GM23248 (cell line): ENCODE results near the gene BAIAP2. TPM values are rescaled to one million over a fixed set of nuclear protein-coding genes. Genes with fewer than 3 reads are reported as not detected.
A peak's percentile ranks its signal among the peaks of the same experiment; 100 is the strongest.

Source experiments
- DNase-seq: peaks from one replicate; pipeline ENCODE4 v3.0.0-alpha.2; 2015
- H2AFZ ChIP-seq: fragments of 200-600 bp; sonication (generic); 2 replicates; pipeline ENCODE4 v1.6.1; 2016; ENCODE audit warnings: antibody characterized with exemption
- H3F3A ChIP-seq: fragments of 200-600 bp; sonication (generic); 2 replicates; pipeline ENCODE4 v1.6.1; 2016; ENCODE audit warnings: mild to moderate bottlenecking, antibody characterized with exemption, mixed run types; ENCODE audit not compliant: insufficient read depth
- H3K27ac ChIP-seq: fragments of 200-600 bp; sonication (generic); 2 replicates; pipeline ENCODE4 v1.5.1; 2016; ENCODE audit warnings: mild to moderate bottlenecking
- H3K27me3 ChIP-seq: fragments of 200-600 bp; sonication (generic); replicated peaks from 2 replicates; pipeline ENCODE4 v1.6.1; 2016; ENCODE audit warnings: mild to moderate bottlenecking; ENCODE audit not compliant: insufficient read depth
- H3K36me3 ChIP-seq: fragments of 200-600 bp; sonication (generic); 2 replicates; pipeline ENCODE4 v1.6.1; 2016; ENCODE audit warnings: low read depth, mild to moderate bottlenecking
- H3K4me1 ChIP-seq: fragments of 200-600 bp; sonication (generic); 2 replicates; pipeline ENCODE4 v1.6.1; 2016; ENCODE audit warnings: mild to moderate bottlenecking; ENCODE audit not compliant: insufficient read depth
- H3K4me2 ChIP-seq: fragments of 200-600 bp; sonication (generic); one replicate; pipeline ENCODE4 v1.6.1; 2016; ENCODE audit warnings: mild to moderate bottlenecking; ENCODE audit not compliant: unreplicated experiment
- H3K4me3 ChIP-seq: fragments of 200-600 bp; sonication (generic); 2 replicates; pipeline ENCODE4 v1.5.1; 2016; ENCODE audit warnings: mild to moderate bottlenecking
- H3K79me2 ChIP-seq: fragments of 200-600 bp; sonication (generic); 2 replicates; pipeline ENCODE4 v1.6.1; 2016; ENCODE audit warnings: mild to moderate bottlenecking; ENCODE audit not compliant: insufficient read depth
- H3K9ac ChIP-seq: fragments of 200-600 bp; sonication (generic); 2 replicates; pipeline ENCODE4 v1.6.1; 2016; ENCODE audit warnings: mild to moderate bottlenecking
- H3K9me2 ChIP-seq: fragments of 200-600 bp; sonication (generic); 2 replicates; pipeline ENCODE4 v1.6.1; 2016; ENCODE audit warnings: mixed run types, mild to moderate bottlenecking, moderate library complexity; ENCODE audit not compliant: insufficient read depth
- H3K9me3 ChIP-seq: fragments of 200-600 bp; sonication (generic); one replicate; pipeline ENCODE4 v1.6.1; 2017; ENCODE audit warnings: low read depth
- H4K20me1 ChIP-seq: fragments of 200-600 bp; sonication (generic); 2 replicates; pipeline ENCODE4 v1.6.0; 2016; ENCODE audit not compliant: insufficient read depth
- EZH2 ChIP-seq: fragments of 200-600 bp; sonication (generic); IDR thresholded peaks from 2 replicates; pipeline ENCODE4 v1.6.1; 2018; ENCODE audit warnings: antibody characterized with exemption, mild to moderate bottlenecking; ENCODE audit not compliant: insufficient read depth, poor library complexity, severe bottlenecking
- EZH2phosphoT487 ChIP-seq: fragments of 200-600 bp; sonication (generic); IDR thresholded peaks from 2 replicates; pipeline ENCODE4 v1.6.1; 2018; ENCODE audit warnings: antibody characterized with exemption, moderate library complexity, mild to moderate bottlenecking, low read depth; ENCODE audit not compliant: insufficient read depth
- whole genome bisulfite sequencing, 2 experiments: methylation state at CpG; one replicate each; pipeline ENCODE4 v1.1.6; 2015 to 2017; ENCODE audit warnings: low lambda C conversion rate in 2 of 2, low coverage in 1 of 2; ENCODE audit errors: missing lambda C conversion rate in 2 of 2; 5-methylcytosine and 5-hydroxymethylcytosine counted together
- in situ Hi-C: fragments of 300-500 bp; cut with MboI; formaldehyde crosslinking; loops from 2 replicates; pipeline ENCODE4 v1.15.0; 2020
- polyA plus RNA-seq: library from polyadenylated mRNA; unstranded; fragments of >200 nt; fragmentation: Nextera tagmentation; extraction: Ambion mirVana; gene quantifications from 2 replicates; pipeline ENCODE4 v1.2.1, GENCODE V29; 2016
- total RNA-seq: library from RNA; depleted of rRNA; stranded (reverse); fragments of >200 nt; shearing (Covaris generic); gene quantifications from 2 replicates; pipeline ENCODE4 v1.2.3, GENCODE V29; 2014

The BAIAP2 gene
- total and polyA plus RNA-seq, 2 experiments from 2014 or later = 28.2 to 31.7 TPM

DNA sequence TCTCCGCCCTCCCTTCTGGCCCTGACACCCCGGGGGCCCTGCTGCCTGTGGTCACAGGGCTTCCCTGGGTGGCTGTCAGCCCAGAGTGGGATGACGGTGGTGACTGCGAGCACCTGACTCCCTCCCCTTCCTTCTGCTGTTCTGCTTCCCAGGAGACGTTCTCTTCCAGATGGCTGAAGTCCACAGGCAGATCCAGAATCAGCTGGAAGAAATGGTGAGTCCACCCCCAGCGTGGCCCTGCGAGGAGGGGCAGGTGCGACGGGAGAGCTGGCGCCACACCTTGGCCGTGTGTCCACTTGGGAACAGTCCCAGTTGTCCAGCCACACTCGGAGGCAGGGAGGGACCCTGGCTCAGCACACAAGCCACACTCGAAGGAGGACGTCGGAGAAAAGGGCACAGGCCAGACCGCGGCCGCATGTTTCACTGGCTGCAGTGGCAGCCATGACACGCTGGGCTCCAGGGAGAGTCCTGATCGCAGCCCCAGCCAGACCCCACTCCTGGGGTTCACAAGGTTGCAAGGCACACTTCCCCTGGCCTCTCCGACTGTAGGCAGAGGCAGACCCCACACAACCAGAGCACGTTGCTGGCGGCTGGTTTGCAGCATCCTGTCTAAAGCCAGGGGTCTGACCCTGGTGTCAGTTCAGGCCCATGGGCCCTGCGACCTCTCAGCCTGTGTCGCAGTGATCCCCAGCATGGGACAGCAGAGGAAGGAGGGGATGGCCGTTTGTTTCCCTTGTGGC, 49.9 kb downstream of the BAIAP2 start:
- WGBS, 2 experiments = 76 to 81% methylated on average over 24 to 26 of the region's 26 CpGs

DNA sequence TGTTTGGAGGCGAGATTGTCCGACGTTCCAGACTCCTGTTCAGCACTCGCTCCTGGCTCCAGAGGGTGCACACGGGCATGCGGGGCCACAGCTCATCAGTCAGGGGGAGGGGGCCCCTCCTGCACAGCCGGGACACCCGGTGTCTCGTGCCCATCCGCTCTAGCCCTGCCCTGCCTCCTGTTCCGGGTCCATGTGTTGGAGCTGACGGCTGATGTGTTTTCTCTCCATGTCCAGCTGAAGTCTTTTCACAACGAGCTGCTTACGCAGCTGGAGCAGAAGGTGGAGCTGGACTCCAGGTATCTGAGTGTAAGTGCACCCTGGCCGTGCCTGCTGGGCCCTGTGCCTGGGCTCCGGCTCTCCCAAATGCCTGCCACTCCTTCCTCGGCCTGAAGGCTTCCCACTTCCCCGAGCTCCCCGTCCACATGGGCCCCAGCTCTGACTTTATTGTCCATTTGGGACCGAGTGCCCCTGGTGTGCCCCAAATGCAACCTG, 50.5 kb downstream of the BAIAP2 start:
- no peak overlapping the region for H3K27ac ChIP-seq
- H3K9me3 ChIP-seq = no peaks in the 10 kb centered on the region
- no peaks in the 10 kb centered on the region for H4K20me1 ChIP-seq
- no peak for DNase-seq
- no peaks in the 10 kb centered on the region for H3K9me2 ChIP-seq
- 67 to 68% methylated on average over 20 of the region's 20 CpGs for WGBS, 2 experiments
- TF ChIP-seq EZH2phosphoT487 (no peak), EZH2 (no peak)
- H3K79me2 ChIP-seq = no peaks in the 10 kb centered on the region
- in situ Hi-C loops = no loop called here
- H3K9ac ChIP-seq = no peak overlapping the region
- H3K4me2 ChIP-seq = no peak overlapping the region
- H3K4me1 ChIP-seq = peaks cover 2% of the 10 kb centered on the region; the same call in 1 of the 2 replicates
- no peaks in the 10 kb centered on the region for H3F3A ChIP-seq
- no peaks in the 10 kb centered on the region for H3K27me3 ChIP-seq
- H3K36me3 ChIP-seq = no peaks in the 10 kb centered on the region
- H2AFZ ChIP-seq = no peak overlapping the region
- no peak overlapping the region for H3K4me3 ChIP-seq

More for the DNA sequence above, 49.9 kb downstream of the BAIAP2 start:
- H2AFZ ChIP-seq = no peak overlapping the region
- in situ Hi-C loops = no loop called here
- no peaks in the 10 kb centered on the region for H3K79me2 ChIP-seq
- no peak overlapping the region for H3K27ac ChIP-seq
- no peaks in the 10 kb centered on the region for H3F3A ChIP-seq
- H3K9ac ChIP-seq = no peak overlapping the region
- no peak overlapping the region for H3K4me2 ChIP-seq
- H3K9me2 ChIP-seq = no peaks in the 10 kb centered on the region
- no peaks in the 10 kb centered on the region for H3K9me3 ChIP-seq
- H3K36me3 ChIP-seq = no peaks in the 10 kb centered on the region
- no peak overlapping the region for H3K4me3 ChIP-seq
- no peaks in the 10 kb centered on the region for H3K27me3 ChIP-seq
- no peaks in the 10 kb centered on the region for H4K20me1 ChIP-seq
- DNase-seq = no peak
- no peaks in the 10 kb centered on the region for H3K4me1 ChIP-seq
- no peak for TF ChIP-seq EZH2
- no peak for TF ChIP-seq EZH2phosphoT487

GRCh38 chr17:81086789-81087551, 52.0 kb downstream of the BAIAP2 start:
- no peaks in the 10 kb centered on the region for H3K36me3 ChIP-seq
- H2AFZ ChIP-seq = no peak overlapping the region
- H3K27ac ChIP-seq = no peak overlapping the region
- no peaks in the 10 kb centered on the region for H3K27me3 ChIP-seq
- H3K4me3 ChIP-seq = no peak overlapping the region
- DNase-seq = no peak
- H3K79me2 ChIP-seq = no peaks in the 10 kb centered on the region
- 94 to 97% methylated on average over 28 to 32 of the region's 32 CpGs for WGBS, 2 experiments
- H4K20me1 ChIP-seq = no peaks in the 10 kb centered on the region
- in situ Hi-C loops = no loop called here
- no peak overlapping the region for H3K4me2 ChIP-seq
- no peak overlapping the region for H3K9ac ChIP-seq
- H3F3A ChIP-seq = no peaks in the 10 kb centered on the region
- TF ChIP-seq EZH2phosphoT487 (no peak), EZH2 (no peak)
- no peaks in the 10 kb centered on the region for H3K9me2 ChIP-seq
- H3K4me1 ChIP-seq = peaks cover 5% of the 10 kb centered on the region; the same call in 1 of the 2 replicates
- no peaks in the 10 kb centered on the region for H3K9me3 ChIP-seq

- Histone ChIP-seq H3K4me2 (no peak overlapping the region), H2AFZ (no peak overlapping the region), H3K9ac (peak overlapping the region; percentile 53; the same call in 1 of the 2 replicates), H3K4me1 (peaks cover 18% of the 10 kb centered on the region), H3F3A (0 out of 2 replicates have a peak, but pooled peaks cover 8% of the 10 kb centered on the region), H3K9me2 (no peaks in the 10 kb centered on the region), H3K4me3 (no peak overlapping the region), H3K79me2 (no peaks in the 10 kb centered on the region), H3K9me3 (no peaks in the 10 kb centered on the region), H3K36me3 (no peaks in the 10 kb centered on the region), H3K27me3 (no peaks in the 10 kb centered on the region), H3K27ac (no peak overlapping the region), H4K20me1 (no peaks in the 10 kb centered on the region)
- peak; percentile 63 for DNase-seq
- 36 to 39% methylated on average over 19 to 21 of the region's 26 CpGs for WGBS, 2 experiments
- in situ Hi-C loops = no loop called here
- no peak for TF ChIP-seq EZH2
- TF ChIP-seq EZH2phosphoT487 = no peak
Measured at GRCh38 chr17:81090361-81091136, 55.6 kb downstream of the BAIAP2 start.
